Esophagus muscularis mucosa (tissue), 3 donors: Measurements from ENCODE around the gene RIPOR2.

ENCODE experiments used
- CTCF ChIP-seq, 3 experiments: fragments of 200-600 bp in 2 of 3; fragments of 450-650 bp in 1 of 3; sonication (generic) in 2 of 3; IDR thresholded peaks; one replicate each; pipeline ENCODE4 v1.5.1; 2017 to 2019; ENCODE audit warnings: antibody characterized with exemption in 3 of 3, mild to moderate bottlenecking in 2 of 3, moderate library complexity in 1 of 3
- POLR2AphosphoS5 ChIP-seq, 2 donors: sonication (generic); formaldehyde crosslinking; IDR thresholded peaks; one replicate each; pipeline ENCODE4 v1.6.1; 2017; ENCODE audit warnings: antibody characterized with exemption in 2 of 2

GRCh38 chr6:24930431-24930871 lies 5.3 kb downstream of the RIPOR2 start:
- TF ChIP-seq CTCF (IDR thresholded peaks at IDR 0.05) (no peak), POLR2AphosphoS5 (IDR thresholded peaks at IDR 0.05) (no peak)
